SK-N-SH (cell line): Measurements from ENCODE around the gene MRPL58. TPM values are rescaled to one million over a fixed set of nuclear protein-coding genes. Genes with fewer than 3 reads are reported as not detected.

Experiments
- CTCF ChIA-PET: fragments of 300-600, 350-600 bp; formaldehyde crosslinking; extraction: SDS; loops from one replicate; lab custom pipeline; 2021; lab: Yijun Ruan, JAX
- POLR2A ChIA-PET: fragments of 350-600 bp; sonication (Branson Sonifier 250); formaldehyde crosslinking; extraction: SDS; loops from one replicate; lab custom pipeline; 2020; ENCODE audit warnings: antibody characterized with exemption, inconsistent platforms; lab: Yijun Ruan, JAX
- DNase-seq: peaks from one replicate; pipeline ENCODE4 v3.0.0; 2012
- H2AFZ ChIP-seq: fragments of 200-600 bp; sonication (generic); 2 replicates; pipeline ENCODE4 v1.8.1; 2016; ENCODE audit warnings: antibody characterized with exemption, mild to moderate bottlenecking, low read depth
- H3F3A ChIP-seq: fragments of 200-600 bp; sonication (generic); replicated peaks from 2 replicates; pipeline ENCODE3; 2016; ENCODE audit warnings: antibody characterized with exemption, mild to moderate bottlenecking; ENCODE audit not compliant: insufficient read depth
- H3K27ac ChIP-seq, 2 experiments: fragments of 200-500 bp in 1 of 2; fragments of 200-600 bp in 1 of 2; sonication (Bioruptor generic) in 1 of 2; sonication (generic), shearing (Covaris generic) in 1 of 2; 2 replicates each; pipeline versions ENCODE4 v1.5.1 to v1.6.1; 2014 to 2016; ENCODE audit warnings: low read depth in 2 of 2, inconsistent platforms in 1 of 2, low read length in 1 of 2, mild to moderate bottlenecking in 1 of 2, mixed read lengths in 1 of 2
- H3K27me3 ChIP-seq: fragments of 200-600 bp; sonication (generic), shearing (Covaris generic); 2 replicates; pipeline ENCODE4 v1.6.1; 2016; ENCODE audit warnings: mixed run types; ENCODE audit not compliant: insufficient read depth
- H3K36me3 ChIP-seq, 2 experiments: fragments of 200-500 bp in 1 of 2; fragments of 200-600 bp in 1 of 2; sonication (Bioruptor generic) in 1 of 2; sonication (generic) in 1 of 2; replicated peaks in 1 of 2; 2 replicates each; pipeline versions ENCODE3 to v1.5.1; 2014 to 2016; ENCODE audit warnings: low read length in 1 of 2, mild to moderate bottlenecking in 1 of 2; ENCODE audit not compliant: insufficient read depth in 2 of 2, control insufficient read depth in 1 of 2
- H3K4me1 ChIP-seq, 2 experiments: fragments of 200-500 bp in 1 of 2; fragments of 200-600 bp in 1 of 2; sonication (Bioruptor generic) in 1 of 2; sonication (generic), shearing (Covaris generic) in 1 of 2; 2 replicates each; pipeline versions ENCODE4 v1.5.1 to v1.6.1; 2014 to 2016; ENCODE audit warnings: low read depth in 1 of 2, low read length in 1 of 2, mixed run types in 1 of 2; ENCODE audit not compliant: insufficient read depth in 2 of 2, control insufficient read depth in 1 of 2
- H3K4me2 ChIP-seq: fragments of 200-600 bp; sonication (generic), shearing (Covaris generic); 2 replicates; pipeline ENCODE4 v1.6.1; 2017; ENCODE audit warnings: mixed run types
- H3K4me3 ChIP-seq, 2 experiments: fragments of 200-500 bp in 1 of 2; fragments of 200-600 bp in 1 of 2; sonication (Bioruptor generic) in 1 of 2; sonication (generic), shearing (Covaris generic) in 1 of 2; 2 replicates each; pipeline versions ENCODE4 v1.5.1 to v1.8.1; 2014 to 2016; ENCODE audit warnings: low read depth in 2 of 2, inconsistent platforms in 1 of 2, low read length in 1 of 2, mild to moderate bottlenecking in 1 of 2, mixed read lengths in 1 of 2, moderate library complexity in 1 of 2
- H3K79me2 ChIP-seq: fragments of 200-600 bp; sonication (generic); 2 replicates; pipeline ENCODE4 v1.8.1; 2017; ENCODE audit warnings: mild to moderate bottlenecking; ENCODE audit not compliant: insufficient read depth
- H3K9ac ChIP-seq: fragments of 200-600 bp; sonication (generic); 2 replicates; pipeline ENCODE4 v1.6.1; 2017; ENCODE audit warnings: mixed run types
- H3K9me2 ChIP-seq: fragments of 200-600 bp; sonication (generic); 2 replicates; pipeline ENCODE4 v1.6.1; 2017; ENCODE audit warnings: mixed run types
- H3K9me3 ChIP-seq: fragments of 200-600 bp; sonication (generic); 2 replicates; pipeline ENCODE4 v1.6.1; 2017; ENCODE audit warnings: mixed run types, mild to moderate bottlenecking, moderate library complexity
- H4K20me1 ChIP-seq: fragments of 200-600 bp; sonication (generic); 2 replicates; pipeline ENCODE4 v1.6.1; 2017; ENCODE audit warnings: mild to moderate bottlenecking, mixed run types; ENCODE audit not compliant: insufficient read depth
- EP300 ChIP-seq, 2 experiments: IDR thresholded peaks; 2 replicates each; pipeline versions ENCODE4 v1.4.0 to v1.6.1; 2012; ENCODE audit warnings: borderline replicate concordance in 1 of 2, low read depth in 1 of 2, low read length in 1 of 2
- EZH2phosphoT487 ChIP-seq: fragments of 200-600 bp; sonication (generic); IDR thresholded peaks from 2 replicates; pipeline ENCODE4 v1.6.1; 2017; ENCODE audit warnings: low read depth, mixed run types, mild to moderate bottlenecking, antibody characterized with exemption, moderate library complexity, borderline replicate concordance
- FOSL2 ChIP-seq: IDR thresholded peaks from 2 replicates; pipeline ENCODE4 v1.4.0; 2012; ENCODE audit warnings: low read depth, mild to moderate bottlenecking, moderate library complexity, borderline replicate concordance
- FOXJ3 ChIP-seq: sonication (generic); formaldehyde crosslinking; IDR thresholded peaks from 2 replicates; pipeline ENCODE4 v1.5.1; 2020; ENCODE audit warnings: mild to moderate bottlenecking, missing genetic modification reagents
- MEF2A ChIP-seq: IDR thresholded peaks from 2 replicates; pipeline ENCODE4 v1.4.0; 2012; ENCODE audit warnings: low read depth, borderline replicate concordance
- NFIC ChIP-seq: IDR thresholded peaks from 2 replicates; pipeline ENCODE4 v1.4.0; 2012; ENCODE audit warnings: borderline replicate concordance
- NRF1 ChIP-seq: IDR thresholded peaks from 2 replicates; pipeline ENCODE4 v1.6.1; 2012; ENCODE audit warnings: low read depth, mild to moderate bottlenecking, low read length
- POLR2AphosphoS5 ChIP-seq: IDR thresholded peaks from 2 replicates; pipeline ENCODE4 v1.6.1; 2012; ENCODE audit warnings: low read depth, low read length
- RAD21 ChIP-seq: IDR thresholded peaks from 2 replicates; pipeline ENCODE4 v1.6.1; 2012; ENCODE audit warnings: mild to moderate bottlenecking, low read length
- REST ChIP-seq: IDR thresholded peaks from 2 replicates; pipeline ENCODE4 v1.6.1; 2012; ENCODE audit warnings: mild to moderate bottlenecking, low read depth, low read length, moderate library complexity
- SIN3A ChIP-seq: IDR thresholded peaks from 2 replicates; pipeline ENCODE4 v1.6.1; 2012; ENCODE audit warnings: low read depth, mild to moderate bottlenecking, low read length, moderate library complexity, borderline replicate concordance
- TEAD4 ChIP-seq: IDR thresholded peaks from 2 replicates; pipeline ENCODE4 v1.4.0; 2012; ENCODE audit warnings: mild to moderate bottlenecking, borderline replicate concordance; ENCODE audit not compliant: insufficient read depth
- YY1 ChIP-seq: IDR thresholded peaks from 2 replicates; pipeline ENCODE4 v1.4.0; 2012; ENCODE audit warnings: low read depth, mild to moderate bottlenecking
- WGBS: methylation state at CpG from one replicate; pipeline ENCODE4 v1.1.6; 2017; ENCODE audit warnings: low lambda C conversion rate; 5-methylcytosine and 5-hydroxymethylcytosine counted together
- polyA plus RNA-seq, 3 experiments: library from polyadenylated mRNA; depleted of rRNA; stranded (reverse); fragments of >200 nt; gene quantifications; 2 replicates each; pipeline ENCODE4 v1.2.3, GENCODE V29; 2012
- TF ChIP-seq, protein P1 (sequence below): IDR thresholded peaks from 2 replicates; pipeline ENCODE4 v1.4.0; 2012; ENCODE audit warnings: low read depth

The MRPL58 gene
- polyA plus RNA-seq, 1 of the 3 experiments (the other 2 are of a cell fraction): 87.3 TPM

DNA sequence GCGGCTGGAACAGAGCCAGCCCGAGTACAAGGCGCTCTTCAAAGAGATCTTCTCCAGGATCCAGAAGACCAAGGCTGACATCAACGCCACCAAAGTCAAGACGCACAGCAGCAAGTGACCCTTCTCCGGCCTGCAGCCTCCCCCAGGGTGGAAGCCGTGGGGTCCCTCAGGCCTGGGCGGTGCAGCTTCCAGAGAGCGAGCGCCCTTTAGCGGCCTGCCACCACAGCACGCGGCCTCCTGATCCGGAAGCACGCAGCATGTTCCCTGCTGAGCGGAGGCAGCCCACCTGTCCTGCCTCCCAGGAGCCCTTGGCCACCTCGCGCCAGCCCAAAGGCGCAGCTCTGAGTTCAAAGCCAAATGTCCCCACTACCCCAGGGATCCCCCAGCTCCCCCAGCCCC is 8.5 kb upstream of the MRPL58 start:
- ChIA-PET POLR2A (interaction anchor here (5.3 kb wide), 1 partner anchor 14 kb away, joined by 23 read pairs; no protein-coding TSS in a partner anchor), CTCF (interaction anchor here (1.4 to 19.8 kb wide), 4 partner anchors 8 to 44 kb away, joined by 3 to 295 read pairs (median 16); partner anchors contain the start of gene MRPL58)
- H3K27me3 ChIP-seq: no peaks in the 10 kb centered on the region
- no peak overlapping the region for H3K4me3 ChIP-seq
- no peaks in the 10 kb centered on the region for H3F3A ChIP-seq
- no peaks in the 10 kb centered on the region for H3K9me2 ChIP-seq
- no peak overlapping the region for H3K27ac ChIP-seq
- TF ChIP-seq RAD21: no peak
- no peak for TF ChIP-seq EZH2phosphoT487
- TF ChIP-seq MEF2A: no peak
- no peak for TF ChIP-seq NFIC
- DNase-seq: peak; percentile 17
- H3K36me3 ChIP-seq: peaks cover 24 to 32% of the 10 kb centered on the region in 2 experiments
- H3K79me2 ChIP-seq: no peaks in the 10 kb centered on the region
- no peak overlapping the region for H2AFZ ChIP-seq
- WGBS: 93% methylated on average over 16 of the region's 19 CpGs
- H3K9ac ChIP-seq: no peak overlapping the region
- H3K9me3 ChIP-seq: no peaks in the 10 kb centered on the region
- no peaks in the 10 kb centered on the region for H3K4me1 ChIP-seq
- H3K4me2 ChIP-seq: no peak overlapping the region
- no peaks in the 10 kb centered on the region for H4K20me1 ChIP-seq

- Histone ChIP-seq H3K4me2 (no peak overlapping the region), H2AFZ (no peak overlapping the region), H4K20me1 (no peaks in the 10 kb centered on the region)
- DNase-seq: no peak
- no peak for TF ChIP-seq FOSL2
- TF ChIP-seq REST: no peak
- no peak for TF ChIP-seq TEAD4
- no peak for TF ChIP-seq NRF1
- TF ChIP-seq MEF2A: no peak
- TF ChIP-seq, protein P1, sequence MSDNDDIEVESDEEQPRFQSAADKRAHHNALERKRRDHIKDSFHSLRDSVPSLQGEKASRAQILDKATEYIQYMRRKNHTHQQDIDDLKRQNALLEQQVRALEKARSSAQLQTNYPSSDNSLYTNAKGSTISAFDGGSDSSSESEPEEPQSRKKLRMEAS: no peak
- no peak for TF ChIP-seq EP300 (IDR thresholded peaks at IDR 0.05; ENCODE audit: borderline replicate concordance in 1 of 2, low read depth in 1 of 2, low read length in 1 of 2)
- no peak for TF ChIP-seq POLR2AphosphoS5
- no peak for TF ChIP-seq SIN3A
- TF ChIP-seq YY1: no peak
- TF ChIP-seq FOXJ3: no peak
- TF ChIP-seq, all 33 proteins: peak for 0
- Histone ChIP-seq H3K9me2 (no peaks in the 10 kb centered on the region), H3F3A (no peaks in the 10 kb centered on the region), H3K9ac (no peak overlapping the region), H3K4me3 (no peak overlapping the region), H3K27me3 (no peaks in the 10 kb centered on the region), H3K36me3 (peaks cover 23 to 32% of the 10 kb centered on the region in 2 experiments), H3K27ac (no peak overlapping the region), H3K9me3 (no peaks in the 10 kb centered on the region), H3K4me1 (no peaks in the 10 kb centered on the region), H3K79me2 (no peaks in the 10 kb centered on the region)
- ChIA-PET POLR2A (interaction anchor here (5.3 kb wide), 1 partner anchor 15 kb away, joined by 23 read pairs; no protein-coding TSS in a partner anchor), CTCF (interaction anchor here (1.0 to 19.8 kb wide), 5 partner anchors 8 to 44 kb away, joined by 3 to 295 read pairs (median 4); partner anchors contain the start of gene MRPL58)
- WGBS: 98% methylated on average over 3 of the region's 3 CpGs
Observed at GRCh38 chr17:75004371-75004770, 8.1 kb upstream of the MRPL58 start.
